Measurements from ENCODE around the gene POLN. TPM values are rescaled to one million over a fixed set of nuclear protein-coding genes. Genes with fewer than 3 reads are reported as not detected.
"Not testable (repeated sequence)": the region's sequence is repeated elsewhere in the genome, so short reads cannot be mapped to it uniquely, and the experiment has no call there.

The POLN gene
- total RNA-seq, 4 donors from 2014 or later = 3.3 to 9.6 (median 5.5) TPM

DNA sequence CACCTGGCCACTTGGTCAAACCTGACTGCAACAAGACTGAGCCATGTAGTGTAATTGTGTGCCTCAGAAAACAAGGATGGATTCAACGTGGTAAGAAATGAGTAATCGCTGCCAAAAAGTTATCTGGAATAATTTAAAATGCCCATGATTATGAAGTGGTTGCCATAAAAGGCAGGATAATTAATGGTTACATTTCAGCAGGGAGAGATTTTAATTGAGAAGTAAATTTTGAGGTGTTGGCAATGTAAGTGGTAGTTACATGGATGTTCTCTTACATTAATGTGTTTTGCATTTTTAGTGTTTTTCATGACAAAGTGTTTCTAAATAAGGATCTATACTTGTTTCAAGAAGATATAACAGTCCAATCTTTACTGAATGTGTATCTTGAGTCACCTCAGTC, 15.7 kb downstream of the POLN start:
- H3K4me1 ChIP-seq = no peaks in the 10 kb centered on the region
- WGBS, 2 donors = 79 to 81% methylated on average over 2 of the region's 2 CpGs
- no peak overlapping the region for H3K4me3 ChIP-seq
- peaks cover 0 to 49% (median 0%) of the 10 kb centered on the region in 3 donors for H3K36me3 ChIP-seq
- no peaks in the 10 kb centered on the region for H3K27me3 ChIP-seq
- DNase-seq (ENCODE audit: low spot score in 2 of 2) = no peak
- TF ChIP-seq, protein P1, sequence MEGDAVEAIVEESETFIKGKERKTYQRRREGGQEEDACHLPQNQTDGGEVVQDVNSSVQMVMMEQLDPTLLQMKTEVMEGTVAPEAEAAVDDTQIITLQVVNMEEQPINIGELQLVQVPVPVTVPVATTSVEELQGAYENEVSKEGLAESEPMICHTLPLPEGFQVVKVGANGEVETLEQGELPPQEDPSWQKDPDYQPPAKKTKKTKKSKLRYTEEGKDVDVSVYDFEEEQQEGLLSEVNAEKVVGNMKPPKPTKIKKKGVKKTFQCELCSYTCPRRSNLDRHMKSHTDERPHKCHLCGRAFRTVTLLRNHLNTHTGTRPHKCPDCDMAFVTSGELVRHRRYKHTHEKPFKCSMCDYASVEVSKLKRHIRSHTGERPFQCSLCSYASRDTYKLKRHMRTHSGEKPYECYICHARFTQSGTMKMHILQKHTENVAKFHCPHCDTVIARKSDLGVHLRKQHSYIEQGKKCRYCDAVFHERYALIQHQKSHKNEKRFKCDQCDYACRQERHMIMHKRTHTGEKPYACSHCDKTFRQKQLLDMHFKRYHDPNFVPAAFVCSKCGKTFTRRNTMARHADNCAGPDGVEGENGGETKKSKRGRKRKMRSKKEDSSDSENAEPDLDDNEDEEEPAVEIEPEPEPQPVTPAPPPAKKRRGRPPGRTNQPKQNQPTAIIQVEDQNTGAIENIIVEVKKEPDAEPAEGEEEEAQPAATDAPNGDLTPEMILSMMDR (IDR thresholded peaks at IDR 0.05) = no peak
- TF ChIP-seq POLR2A (IDR thresholded peaks at IDR 0.05) (no peak), EP300 (IDR thresholded peaks at IDR 0.05) (no peak)
- H3K27ac ChIP-seq = no peak overlapping the region
- H3K9me3 ChIP-seq = no peaks in the 10 kb centered on the region

DNA sequence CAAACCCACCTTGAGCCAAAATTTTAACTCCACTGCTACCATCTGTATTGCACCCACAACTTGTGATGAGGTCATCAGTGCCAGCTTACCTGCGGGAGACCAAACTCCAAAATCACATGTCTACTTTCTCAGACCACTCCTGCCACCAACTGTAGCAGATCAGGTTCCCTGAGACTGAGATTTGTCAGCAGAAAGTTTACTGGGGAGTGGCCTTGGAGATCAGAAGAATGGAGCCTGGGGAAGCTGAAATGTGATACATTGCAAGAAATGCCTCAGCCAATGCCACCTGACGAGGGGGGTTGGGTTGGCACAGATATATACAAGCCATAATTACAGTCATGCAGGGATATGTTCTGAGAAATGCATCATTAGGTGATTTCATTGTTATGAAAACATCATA, 19.1 kb downstream of the POLN start:
- TF ChIP-seq EP300 (IDR thresholded peaks at IDR 0.05) = no peak
- TF ChIP-seq, protein P1 (IDR thresholded peaks at IDR 0.05) = no peak
- no peak for TF ChIP-seq POLR2A (IDR thresholded peaks at IDR 0.05)
- DNase-seq (ENCODE audit: low spot score in 2 of 2) = no peak
- Histone ChIP-seq H3K27me3 (no peaks in the 10 kb centered on the region), H3K9me3 (no peaks in the 10 kb centered on the region), H3K27ac (no peak overlapping the region), H3K36me3 (peaks cover 0 to 34% (median 0%) of the 10 kb centered on the region in 3 donors), H3K4me1 (peaks cover 0 to 8% (median 0%) of the 10 kb centered on the region in 4 donors), H3K4me3 (no peak overlapping the region)
- 86 to 92% methylated on average over 2 of the region's 2 CpGs for WGBS, 2 donors

DNA sequence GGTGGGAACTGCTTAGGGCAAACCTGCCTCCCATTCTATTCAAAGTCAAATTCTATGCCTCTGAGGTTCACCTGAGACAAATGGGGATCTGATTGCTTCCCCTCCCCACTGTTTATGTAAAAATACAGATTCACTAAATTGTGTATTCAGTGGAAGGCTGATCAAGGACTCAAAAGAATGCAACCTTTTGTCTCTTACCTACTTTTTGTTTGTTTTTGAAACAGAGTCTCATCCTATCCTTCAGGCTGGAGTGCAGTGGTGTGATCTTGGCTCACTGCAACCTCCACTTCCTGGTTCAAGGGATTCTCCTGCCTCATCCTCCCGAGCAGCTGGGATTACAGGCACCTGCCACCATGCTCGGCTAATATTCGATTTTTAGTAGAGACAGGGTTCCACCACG, 20.5 kb downstream of the POLN start:
- not testable (repeated sequence) for H3K4me1 ChIP-seq; H3K9me3 ChIP-seq; H3K27ac ChIP-seq; H3K4me3 ChIP-seq; H3K27me3 ChIP-seq; DNase-seq (ENCODE audit: low spot score in 2 of 2)
- H3K36me3 ChIP-seq = peaks cover 0 to 33% (median 0%) of the 10 kb centered on the region in 3 donors
- WGBS, 2 donors = 53 to 56% methylated on average over 4 of the region's 4 CpGs

DNA sequence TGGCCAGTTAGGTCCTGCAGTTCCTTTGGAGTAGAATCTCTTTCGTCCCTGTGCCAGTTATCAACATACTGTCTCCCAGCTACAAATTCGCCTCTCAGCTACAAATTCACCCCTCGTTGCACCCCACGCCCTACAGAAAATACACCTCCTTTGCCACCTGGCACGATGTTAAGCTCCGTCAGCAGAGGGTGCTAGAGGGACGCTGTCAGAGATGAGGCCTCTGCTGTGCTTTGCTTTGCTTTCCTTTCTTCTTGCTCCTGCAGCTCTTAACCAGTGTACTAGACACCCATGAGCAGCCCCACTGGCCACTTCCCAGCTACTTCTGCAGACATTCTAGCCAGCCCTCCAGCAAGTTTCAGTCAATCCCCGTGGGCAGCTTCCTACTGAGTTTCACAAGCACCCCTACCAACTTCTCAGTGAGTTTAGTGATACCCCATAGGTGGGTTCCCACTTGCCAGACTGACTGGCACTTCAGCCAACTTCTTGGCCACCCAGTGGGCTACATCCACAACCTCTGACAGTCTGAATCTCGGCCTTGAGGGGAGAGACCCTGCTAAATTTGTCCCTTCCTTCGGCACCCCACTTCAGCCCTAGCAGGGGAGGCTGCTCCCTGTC, 21.8 kb downstream of the POLN start:
- 7 to 11% methylated on average over 10 of the region's 10 CpGs for WGBS, 2 donors
- peaks cover 0 to 8% (median 0%) of the 10 kb centered on the region in 4 donors for H3K4me1 ChIP-seq
- no peaks in the 10 kb centered on the region for H3K9me3 ChIP-seq
- H3K4me3 ChIP-seq = no peak overlapping the region
- DNase-seq (ENCODE audit: low spot score in 2 of 2) = peak; percentile 54 to 84
- peak in 1 of 2 donors; percentile 28 for TF ChIP-seq EP300 (IDR thresholded peaks at IDR 0.05)
- TF ChIP-seq, protein P1 (IDR thresholded peaks at IDR 0.05) = peak; percentile 70 to 82 (median 77)
- no peak for TF ChIP-seq POLR2A (IDR thresholded peaks at IDR 0.05)
- peaks cover 0 to 26% (median 0%) of the 10 kb centered on the region in 3 donors for H3K36me3 ChIP-seq
- H3K27ac ChIP-seq = no peak overlapping the region
- H3K27me3 ChIP-seq = no peaks in the 10 kb centered on the region

DNA sequence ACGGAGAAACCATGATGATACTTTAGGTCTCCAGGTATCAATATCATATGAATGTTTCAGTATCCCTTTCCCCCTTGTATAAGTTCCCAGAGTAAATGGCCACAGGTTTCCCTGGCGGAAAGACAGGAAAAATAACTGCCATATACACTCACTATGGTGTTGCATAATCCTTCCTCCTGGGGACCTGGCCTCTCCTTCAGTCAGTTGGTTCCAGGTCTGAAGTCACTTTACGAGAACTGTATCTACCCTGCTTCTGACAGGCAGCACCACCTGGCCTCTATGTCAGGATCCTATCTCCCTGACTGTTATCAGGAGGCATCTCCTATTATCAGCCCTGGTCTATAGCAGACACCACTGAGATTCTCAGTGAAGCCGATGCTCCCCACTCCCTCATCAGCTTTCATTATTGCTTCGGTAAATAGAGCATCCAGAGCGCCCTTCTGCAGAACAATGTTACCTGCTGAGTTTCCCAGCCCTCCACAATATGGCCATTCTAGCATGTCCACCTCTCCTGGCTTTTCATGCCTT, 22.6 kb downstream of the POLN start:
- Histone ChIP-seq H3K27ac (no peak overlapping the region), H3K4me3 (no peak overlapping the region), H3K9me3 (no peaks in the 10 kb centered on the region), H3K36me3 (peaks cover 0 to 21% (median 0%) of the 10 kb centered on the region in 3 donors), H3K4me1 (peaks cover 0 to 8% (median 0%) of the 10 kb centered on the region in 4 donors), H3K27me3 (no peaks in the 10 kb centered on the region)
- no peak for TF ChIP-seq POLR2A (IDR thresholded peaks at IDR 0.05)
- no peak for TF ChIP-seq EP300 (IDR thresholded peaks at IDR 0.05)
- TF ChIP-seq, protein P1 (IDR thresholded peaks at IDR 0.05) = no peak
- WGBS, 2 donors = 90 to 92% methylated on average over 6 of the region's 6 CpGs
- DNase-seq (ENCODE audit: low spot score in 2 of 2) = no peak

Data from tibial nerve (tissue), 4 donors.